Measurements from ENCODE around the gene TPSAB1. TPM values are rescaled to one million over a fixed set of nuclear protein-coding genes. Genes with fewer than 3 reads are reported as not detected.

TPSAB1 gene
- total RNA-seq, 1 experiment from 2014 or later, result 0.25 TPM

DNA sequence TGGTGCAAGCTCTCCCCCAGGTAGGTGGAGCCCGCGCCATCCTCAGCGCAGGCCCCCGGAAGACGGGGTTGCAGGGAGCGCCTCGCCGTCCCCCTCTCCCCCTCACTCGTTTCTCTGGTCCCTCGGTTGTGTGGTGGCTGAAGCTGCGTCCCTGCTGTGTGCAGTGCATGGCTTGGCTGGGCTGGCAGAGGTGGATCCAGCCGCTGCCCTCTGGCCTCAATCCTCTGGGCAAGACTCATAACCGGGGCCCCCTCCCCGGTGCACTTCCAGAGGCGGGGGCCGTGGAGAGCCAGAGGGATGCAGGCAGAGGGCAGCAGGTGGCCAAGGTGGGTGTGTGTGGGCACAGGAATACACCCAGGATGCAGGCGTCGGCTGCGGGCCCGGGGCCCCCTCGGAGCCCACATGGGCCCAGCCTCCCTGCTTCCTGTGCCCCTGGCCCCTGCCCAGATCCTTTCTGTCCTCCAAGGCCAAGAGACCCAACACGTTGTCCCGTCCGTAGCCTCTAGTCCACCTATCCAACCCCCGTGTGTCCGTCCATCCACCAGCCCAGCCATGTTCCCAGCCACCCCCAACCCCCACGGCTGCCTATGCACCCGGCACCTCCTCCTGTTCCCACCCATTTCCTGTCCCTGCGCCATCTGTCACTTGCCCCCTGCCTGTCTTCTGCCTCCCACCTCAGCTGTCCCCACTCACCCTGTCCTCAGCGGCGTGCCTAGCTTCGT lies 24.8 kb upstream of the TPSAB1 start:
- intact Hi-C loops (cut with micrococcal nuclease), result no loop called here
- no peak overlapping the region for H3K27ac ChIP-seq (ENCODE audit: low read depth, low read length)
- no peaks in the 10 kb centered on the region for H3K9me2 ChIP-seq (ENCODE audit: insufficient read depth)
- no peak overlapping the region for H2AFZ ChIP-seq (ENCODE audit: low read depth, low read length, poor library complexity, severe bottlenecking)
- TF ChIP-seq SRF (IDR thresholded peaks at IDR 0.05; ENCODE audit: low read depth), result no peak
- TF ChIP-seq CEBPB (IDR thresholded peaks at IDR 0.05; ENCODE audit: low read depth), result no peak
- TF ChIP-seq, protein P1, sequence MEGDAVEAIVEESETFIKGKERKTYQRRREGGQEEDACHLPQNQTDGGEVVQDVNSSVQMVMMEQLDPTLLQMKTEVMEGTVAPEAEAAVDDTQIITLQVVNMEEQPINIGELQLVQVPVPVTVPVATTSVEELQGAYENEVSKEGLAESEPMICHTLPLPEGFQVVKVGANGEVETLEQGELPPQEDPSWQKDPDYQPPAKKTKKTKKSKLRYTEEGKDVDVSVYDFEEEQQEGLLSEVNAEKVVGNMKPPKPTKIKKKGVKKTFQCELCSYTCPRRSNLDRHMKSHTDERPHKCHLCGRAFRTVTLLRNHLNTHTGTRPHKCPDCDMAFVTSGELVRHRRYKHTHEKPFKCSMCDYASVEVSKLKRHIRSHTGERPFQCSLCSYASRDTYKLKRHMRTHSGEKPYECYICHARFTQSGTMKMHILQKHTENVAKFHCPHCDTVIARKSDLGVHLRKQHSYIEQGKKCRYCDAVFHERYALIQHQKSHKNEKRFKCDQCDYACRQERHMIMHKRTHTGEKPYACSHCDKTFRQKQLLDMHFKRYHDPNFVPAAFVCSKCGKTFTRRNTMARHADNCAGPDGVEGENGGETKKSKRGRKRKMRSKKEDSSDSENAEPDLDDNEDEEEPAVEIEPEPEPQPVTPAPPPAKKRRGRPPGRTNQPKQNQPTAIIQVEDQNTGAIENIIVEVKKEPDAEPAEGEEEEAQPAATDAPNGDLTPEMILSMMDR (IDR thresholded peaks at IDR 0.05 in 2 of 3, conservative IDR thresholded peaks at IDR 0.05 in 1 of 3; ENCODE audit: borderline replicate concordance in 1 of 3, insufficient read depth in 1 of 3, low read depth in 2 of 3, low read length in 2 of 3), result no peak
- TF ChIP-seq YY1 (IDR thresholded peaks at IDR 0.05; ENCODE audit: extremely low read depth, insufficient replicate concordance, low read depth, low read length), result no peak
- no peak for TF ChIP-seq ELF1 (IDR thresholded peaks at IDR 0.05; ENCODE audit: borderline replicate concordance, low read depth)
- TF ChIP-seq CBX3 (IDR thresholded peaks at IDR 0.05; ENCODE audit: low read depth), result no peak
- no peak for TF ChIP-seq POLR2AphosphoS5 (IDR thresholded peaks at IDR 0.05; ENCODE audit: low read depth, low read length)
- TF ChIP-seq, protein P2, sequence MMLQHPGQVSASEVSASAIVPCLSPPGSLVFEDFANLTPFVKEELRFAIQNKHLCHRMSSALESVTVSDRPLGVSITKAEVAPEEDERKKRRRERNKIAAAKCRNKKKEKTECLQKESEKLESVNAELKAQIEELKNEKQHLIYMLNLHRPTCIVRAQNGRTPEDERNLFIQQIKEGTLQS (IDR thresholded peaks at IDR 0.05), result no peak
- TF ChIP-seq, protein P3, sequence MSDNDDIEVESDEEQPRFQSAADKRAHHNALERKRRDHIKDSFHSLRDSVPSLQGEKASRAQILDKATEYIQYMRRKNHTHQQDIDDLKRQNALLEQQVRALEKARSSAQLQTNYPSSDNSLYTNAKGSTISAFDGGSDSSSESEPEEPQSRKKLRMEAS (IDR thresholded peaks at IDR 0.05), result no peak
- no peak for TF ChIP-seq TCF7L2 (IDR thresholded peaks at IDR 0.05; ENCODE audit: borderline replicate concordance, extremely low read depth, insufficient read depth, insufficient read length)
- TF ChIP-seq, protein P4, sequence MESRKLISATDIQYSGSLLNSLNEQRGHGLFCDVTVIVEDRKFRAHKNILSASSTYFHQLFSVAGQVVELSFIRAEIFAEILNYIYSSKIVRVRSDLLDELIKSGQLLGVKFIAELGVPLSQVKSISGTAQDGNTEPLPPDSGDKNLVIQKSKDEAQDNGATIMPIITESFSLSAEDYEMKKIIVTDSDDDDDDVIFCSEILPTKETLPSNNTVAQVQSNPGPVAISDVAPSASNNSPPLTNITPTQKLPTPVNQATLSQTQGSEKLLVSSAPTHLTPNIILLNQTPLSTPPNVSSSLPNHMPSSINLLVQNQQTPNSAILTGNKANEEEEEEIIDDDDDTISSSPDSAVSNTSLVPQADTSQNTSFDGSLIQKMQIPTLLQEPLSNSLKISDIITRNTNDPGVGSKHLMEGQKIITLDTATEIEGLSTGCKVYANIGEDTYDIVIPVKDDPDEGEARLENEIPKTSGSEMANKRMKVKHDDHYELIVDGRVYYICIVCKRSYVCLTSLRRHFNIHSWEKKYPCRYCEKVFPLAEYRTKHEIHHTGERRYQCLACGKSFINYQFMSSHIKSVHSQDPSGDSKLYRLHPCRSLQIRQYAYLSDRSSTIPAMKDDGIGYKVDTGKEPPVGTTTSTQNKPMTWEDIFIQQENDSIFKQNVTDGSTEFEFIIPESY (IDR thresholded peaks at IDR 0.05; ENCODE audit: extremely low read depth, insufficient replicate concordance, low read length), result no peak
- TF ChIP-seq ZFX (IDR thresholded peaks at IDR 0.05), result no peak
- no peak for TF ChIP-seq ZNF274 (IDR thresholded peaks at IDR 0.05; ENCODE audit: low read depth, low read length)
- no peak overlapping the region for H3K4me2 ChIP-seq (ENCODE audit: low read length)
- H3K4me3 ChIP-seq (replicated peaks in 1 of 2; ENCODE audit: low read depth in 1 of 2, low read length in 2 of 2), result no peak overlapping the region
- ChIA-PET RAD21 (ENCODE audit: low non-redundant PET in 1 of 2, low total read pairs in 2 of 2, uncharacterized antibody in 2 of 2, unreplicated experiment in 2 of 2) (no interaction called here), POLR2A (no interaction called here), CTCF (no interaction called here)
- ATAC-seq, result no peak
- H3K4me1 ChIP-seq (ENCODE audit: control insufficient read depth in 1 of 2, insufficient read depth in 2 of 2, low read length in 2 of 2), result no peaks in the 10 kb centered on the region
- no peaks in the 10 kb centered on the region; a peak in 1 of 4 replicates for H3K36me3 ChIP-seq (ENCODE audit: control insufficient read depth in 1 of 2, insufficient read depth in 2 of 2, low read length in 2 of 2)
- no peak for DNase-seq (ENCODE audit: low read depth, low spot score)
- no peaks in the 10 kb centered on the region for H3K9me3 ChIP-seq (ENCODE audit: control insufficient read depth in 1 of 2, insufficient read depth in 1 of 2, low read depth in 1 of 2, low read length in 2 of 2)
- H4K20me1 ChIP-seq (ENCODE audit: insufficient read depth), result no peaks in the 10 kb centered on the region
- no peak overlapping the region for H3K9ac ChIP-seq (ENCODE audit: low read length)
- no peaks in the 10 kb centered on the region for H3K27me3 ChIP-seq (ENCODE audit: insufficient read depth, low read length)
- H3K79me2 ChIP-seq (ENCODE audit: insufficient read depth, low read length), result no peaks in the 10 kb centered on the region
- no TSS peak for BruUV-seq (replicated peaks)

All from HCT116 (cell line).